HG02840 (cell line): ENCODE results near the gene TRABD2A.
"Not testable (repeated sequence)": the region's sequence is repeated elsewhere in the genome, so short reads cannot be mapped to it uniquely, and the experiment has no call there.

ENCODE experiments used
- ATAC-seq: cut with Tn5 transposase; IDR thresholded peaks from one replicate; pipeline ENCODE4 v1.9.1; 2021; ENCODE audit warnings: mild to moderate bottlenecking, moderate library complexity, moderate number of reproducible peaks; ENCODE audit not compliant: unreplicated experiment, low FRiP score

TRABD2A gene

GRCh38 chr2:84882414-84882738 is 1.5 kb upstream of the TRABD2A start:
- no peak for ATAC-seq

DNA sequence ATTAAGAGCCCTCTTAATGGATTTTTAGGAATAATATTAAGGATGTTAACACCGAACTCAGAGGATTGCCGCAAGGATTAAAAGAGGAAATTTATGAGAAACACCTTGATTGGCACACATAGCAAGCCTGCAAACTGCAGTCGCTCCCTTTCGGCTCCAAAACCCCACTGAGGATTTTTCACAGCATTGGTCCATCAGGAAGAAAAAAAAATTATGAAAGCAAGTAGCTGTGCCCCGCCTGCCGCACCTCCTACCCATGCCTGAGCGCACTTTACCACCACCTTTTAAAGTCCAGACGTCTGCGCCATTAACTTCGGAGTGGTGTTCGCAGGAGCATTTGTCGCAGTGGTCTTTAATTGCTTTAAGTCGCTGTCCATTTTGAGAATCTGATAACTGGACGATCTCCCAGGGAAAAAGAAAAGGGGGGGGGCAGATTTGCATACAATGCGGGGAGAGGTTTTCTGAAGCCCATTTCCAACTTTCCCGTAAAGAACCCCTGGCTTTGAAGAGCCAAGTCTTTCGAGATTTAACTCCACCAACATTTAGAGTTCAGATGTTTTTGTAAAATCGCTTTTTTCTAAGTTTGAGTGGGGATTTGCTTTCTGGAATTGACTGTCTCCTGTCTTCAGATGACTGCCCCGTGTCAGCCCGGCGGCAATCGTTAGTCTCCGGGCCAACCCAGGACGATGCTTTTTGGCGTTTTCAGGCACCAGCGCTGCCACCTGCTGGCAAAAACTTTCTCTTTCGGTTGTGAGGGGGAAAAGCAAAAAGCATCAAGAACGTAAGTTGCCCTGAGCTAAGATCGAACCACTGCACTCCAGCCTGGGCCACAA is 913 bp upstream of the TRABD2A start:
- peak; percentile 52 for ATAC-seq

GRCh38 chr2:84880395-84880644 is 564 bp downstream of the TRABD2A start:
- ATAC-seq = no peak

DNA sequence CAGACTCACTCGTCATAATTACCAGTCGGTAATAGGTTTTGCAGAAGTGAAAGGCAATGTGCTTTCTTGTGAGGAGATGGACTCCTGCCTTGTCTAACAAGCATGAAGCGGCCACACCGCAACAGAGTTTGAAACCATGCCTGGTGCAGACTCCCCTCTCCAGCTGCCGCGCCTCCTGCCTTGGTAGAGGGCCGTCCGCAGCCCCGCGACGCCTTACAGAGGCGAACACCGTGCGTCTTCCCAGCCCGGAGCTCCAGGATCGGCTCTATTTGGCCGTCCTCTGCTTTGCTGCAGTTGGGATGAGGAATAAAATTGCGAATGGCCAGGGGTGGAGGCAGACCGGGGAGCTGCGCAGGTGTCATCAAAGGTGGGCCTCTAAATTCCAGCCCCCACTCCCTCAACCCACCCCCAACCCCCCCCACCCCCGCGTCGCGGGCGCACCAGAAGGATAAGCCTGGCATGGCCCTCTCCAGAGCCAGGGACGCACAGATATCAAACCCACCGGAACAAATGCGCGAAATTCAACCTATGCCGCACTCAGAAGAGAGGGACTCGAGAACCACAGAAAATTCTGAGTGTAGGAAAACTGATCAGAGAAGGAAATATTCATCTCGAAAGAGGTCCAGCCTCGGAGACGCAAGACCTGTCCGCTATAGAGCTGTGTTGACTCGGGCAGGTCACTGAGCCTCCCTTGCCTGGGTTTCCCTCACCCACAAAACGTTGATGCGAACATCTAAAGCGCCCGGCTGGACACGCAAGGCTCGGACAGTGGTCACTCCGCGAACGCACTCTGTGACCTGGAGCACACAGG is 1.1 kb downstream of the TRABD2A start:
- ATAC-seq = no peak

GRCh38 chr2:84878896-84879583 is 1.8 kb downstream of the TRABD2A start:
- ATAC-seq = no peak

GRCh38 chr2:84878459-84878858 is 2.4 kb downstream of the TRABD2A start:
- no peak for ATAC-seq

DNA sequence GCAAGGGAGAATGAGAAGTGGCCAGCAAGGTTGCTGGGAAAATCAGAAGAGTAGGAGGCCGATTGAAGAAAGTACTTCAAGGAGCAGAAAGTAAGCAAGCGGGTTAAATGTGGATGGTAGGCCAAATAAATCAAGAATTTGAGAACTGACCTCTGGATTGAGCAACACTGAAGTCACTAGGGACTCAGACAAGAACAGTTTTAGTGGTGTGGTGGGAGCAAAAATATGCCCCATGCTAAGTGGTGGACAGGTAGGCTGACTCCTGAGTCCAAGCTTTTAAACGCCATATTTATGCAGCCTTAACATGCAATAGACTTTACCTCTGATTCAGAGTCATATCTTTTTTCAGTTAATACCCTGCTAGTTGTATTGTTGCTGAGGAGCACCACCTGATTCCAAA is 4.5 kb downstream of the TRABD2A start:
- ATAC-seq = no peak

DNA sequence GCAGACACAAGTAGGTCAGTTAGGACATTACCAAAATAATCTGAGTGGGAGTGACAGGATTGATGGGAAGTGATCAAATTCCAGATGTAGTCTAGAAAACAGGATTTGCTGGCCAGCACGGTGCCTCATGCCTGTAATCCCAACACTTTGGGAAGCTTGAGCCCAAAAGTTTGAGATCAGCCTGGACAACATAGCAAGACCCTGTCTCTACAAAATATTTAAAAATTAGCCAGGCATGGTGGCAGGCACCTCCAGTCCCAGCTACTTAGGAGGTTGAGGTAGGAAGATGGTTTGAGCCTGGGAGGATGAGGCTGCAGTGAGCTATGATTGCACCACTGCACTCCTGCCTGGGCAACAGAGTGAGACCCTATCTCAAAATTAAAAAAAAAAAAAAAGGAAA is 5.3 kb downstream of the TRABD2A start:
- ATAC-seq = not testable (repeated sequence)

GRCh38 chr2:84875213-84875560 is 5.7 kb downstream of the TRABD2A start:
- no peak for ATAC-seq

- ATAC-seq = no peak
Measured at GRCh38 chr2:84874381-84875212, 6.3 kb downstream of the TRABD2A start.

DNA sequence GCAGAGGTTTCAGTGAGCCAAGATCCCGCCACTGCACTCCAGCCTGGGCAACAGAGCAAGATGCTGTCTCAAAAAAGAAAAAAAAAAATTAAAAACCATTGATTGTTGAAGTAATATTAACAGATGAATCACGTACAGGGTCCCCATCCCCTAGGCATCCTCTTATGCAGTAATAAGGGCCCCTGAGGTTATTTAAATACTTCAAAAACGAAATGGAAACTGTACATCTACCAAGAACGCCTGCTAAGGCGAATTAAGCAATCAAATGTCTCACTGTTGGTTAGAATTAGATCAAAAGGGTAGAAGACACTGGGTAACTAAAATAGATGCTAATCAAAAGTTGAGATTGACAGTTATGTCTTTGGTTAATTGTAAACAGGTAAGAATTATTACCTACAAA is 7.5 kb downstream of the TRABD2A start:
- no peak for ATAC-seq

- not testable (repeated sequence) for ATAC-seq
Measured at GRCh38 chr2:84872691-84873090, 8.2 kb downstream of the TRABD2A start.

GRCh38 chr2:84870306-84870705 is 10.6 kb downstream of the TRABD2A start:
- ATAC-seq = no peak

- not testable (repeated sequence) for ATAC-seq
Measured at GRCh38 chr2:84868327-84868726, 12.6 kb downstream of the TRABD2A start.

- ATAC-seq = no peak
Measured at GRCh38 chr2:84866122-84866521, 14.8 kb downstream of the TRABD2A start.

DNA sequence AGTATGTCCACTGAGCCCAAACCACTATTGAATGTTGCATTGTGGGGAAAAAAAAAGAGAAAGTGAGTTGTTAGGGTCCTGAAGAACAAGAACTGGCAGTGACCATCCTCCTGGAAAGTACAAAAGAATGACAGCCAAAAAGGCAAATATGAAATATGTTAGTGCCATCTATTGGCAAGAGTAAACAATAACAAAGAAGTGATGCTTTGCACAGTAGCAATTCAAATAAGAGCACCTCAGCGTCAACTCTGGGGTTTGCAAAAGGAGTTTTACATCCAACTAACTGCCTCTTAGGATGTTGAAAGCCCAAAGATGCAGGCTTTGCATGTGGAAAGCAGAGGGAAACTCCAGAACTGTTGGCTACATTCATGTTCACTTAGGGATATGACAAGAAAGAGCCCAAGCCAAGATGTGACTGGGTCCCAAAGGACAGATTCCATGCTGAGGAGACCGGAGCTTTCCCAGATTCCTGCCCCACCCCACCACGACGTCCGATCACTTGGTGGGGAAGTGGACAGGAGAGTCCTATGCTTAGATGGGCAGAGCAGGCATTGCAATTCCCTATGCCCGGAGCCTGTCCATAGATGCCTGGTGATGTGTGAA is 15.6 kb downstream of the TRABD2A start:
- no peak for ATAC-seq

GRCh38 chr2:84862006-84862405 is 18.9 kb downstream of the TRABD2A start:
- no peak for ATAC-seq

DNA sequence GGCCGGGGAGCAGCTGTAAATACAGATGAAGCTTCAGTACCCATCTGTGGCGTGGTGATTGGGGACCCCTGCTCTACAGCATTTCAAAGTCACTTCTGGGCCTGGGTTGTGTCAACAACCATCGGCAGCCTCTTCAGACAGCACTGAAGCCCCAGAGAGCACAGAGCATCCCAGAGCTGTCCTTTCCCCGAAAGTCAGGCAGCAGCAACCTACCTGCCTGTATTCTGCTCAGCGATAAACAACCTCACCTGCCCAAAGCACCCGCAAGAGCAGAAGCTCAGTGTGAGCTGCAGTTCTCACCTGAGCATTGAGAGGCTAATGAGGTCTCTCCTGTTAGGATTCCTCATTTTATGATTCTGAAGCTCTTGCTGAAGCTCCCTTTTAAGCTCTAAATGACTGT is 19.3 kb downstream of the TRABD2A start:
- no peak for ATAC-seq

GRCh38 chr2:84858937-84859336 is 21.9 kb downstream of the TRABD2A start:
- ATAC-seq = no peak

GRCh38 chr2:84858123-84858522 is 22.8 kb downstream of the TRABD2A start:
- no peak for ATAC-seq
